Ovary (tissue), 9 donors: Measurements from ENCODE around the gene MMEL1. TPM values are rescaled to one million over a fixed set of nuclear protein-coding genes. Genes with fewer than 3 reads are reported as not detected.
A peak's percentile ranks its signal among the peaks of the same experiment; 100 is the strongest.

Source experiments
- DNase-seq, 5 donors: peaks; one replicate each; pipeline ENCODE4 v3.0.0-alpha.2; 2019 to 2020
- H3K27ac ChIP-seq, 2 donors: fragments of 200-600 bp; one replicate each; pipeline versions ENCODE4 v1.5.1 to v1.8.0; 2019 to 2022
- H3K27me3 ChIP-seq: fragments of 200-600 bp; one replicate; pipeline ENCODE4 v1.8.0; 2022
- H3K36me3 ChIP-seq: fragments of 200-600 bp; sonication (generic); one replicate; pipeline ENCODE4 v1.5.1; 2019
- H3K4me1 ChIP-seq: one replicate; pipeline ENCODE4 v1.8.1; 2013; ENCODE audit warnings: mild to moderate bottlenecking, moderate library complexity; ENCODE audit not compliant: insufficient read depth
- H3K4me3 ChIP-seq: fragments of 200-600 bp; sonication (generic); one replicate; pipeline ENCODE4 v1.5.1; 2017
- H3K9me3 ChIP-seq, 2 donors: fragments of 200-600 bp in 1 of 2; sonication (generic) in 1 of 2; one replicate each; pipeline versions ENCODE4 v1.5.1 to v1.8.1; 2013 to 2019; ENCODE audit warnings: mild to moderate bottlenecking in 1 of 2, moderate library complexity in 1 of 2
- CTCF ChIP-seq, 3 donors: fragments of 450-650 bp in 2 of 3; fragments of 200-600 bp in 1 of 3; IDR thresholded peaks; one replicate each; pipeline versions ENCODE4 v1.5.1 to v1.8.0; 2016 to 2022; ENCODE audit warnings: antibody characterized with exemption in 3 of 3, mild to moderate bottlenecking in 1 of 3
- EP300 ChIP-seq: sonication (generic); formaldehyde crosslinking; IDR thresholded peaks from one replicate; pipeline ENCODE4 v1.6.1; 2017; ENCODE audit warnings: antibody characterized with exemption
- POLR2A ChIP-seq: fragments of 450-650 bp; IDR thresholded peaks from one replicate; pipeline ENCODE4 v1.6.1; 2017; ENCODE audit warnings: antibody characterized with exemption, mild to moderate bottlenecking, moderate library complexity
- WGBS, 3 donors: extraction: QIAGEN DNeasy Blood & Tissue Kit in 1 of 3; methylation state at CpG; one replicate each; pipeline versions ENCODE4 v1.1.5 to v1.1.7; 2013 to 2017; 5-methylcytosine and 5-hydroxymethylcytosine counted together
- intact Hi-C, 4 donors: fragments of 100-400 bp; cut with DNase I; formaldehyde crosslinking; loops; one replicate each; pipeline versions ENCODE4 v1.11.0 to v1.15.1; 2022 to 2023
- polyA plus RNA-seq, 2 donors: library from polyadenylated mRNA; stranded (reverse); fragments of 200-250 nt in 1 of 2; fragments of 350-450 nt in 1 of 2; fragmentation: Illumina TruSeq in 1 of 2; extraction: RNeasy Lipid Tissue Mini Kit (QIAGEN cat#74804) in 1 of 2; gene quantifications; one replicate each; pipeline ENCODE4 v1.2.3, GENCODE V29; 2013 to 2014
- total RNA-seq, 7 donors: library from RNA; depleted of rRNA in 2 of 7; stranded (reverse); fragments of >200 nt in 2 of 7; fragmentation: NEBNext Ultra II Directional in 3 of 7; extraction: Animal tissue kit (Norgen Biotek cat#: 25700) in 3 of 7; gene quantifications; one replicate each; pipeline versions ENCODE4 v1.1.0 to v1.2.4, GENCODE V29; 2016 to 2023
- donor health status: DM: no; HTN: no; CAD: no; lungs with moderate emphysema.
- donor health status: DM: no; HTN: no; CAD: no.
- donor health status: Bipolar disorder and iron deficiency.
- donor health status: DM: yes; HTN: yes; CAD: no.
- donor health status: DM: no; HTN: no; CAD: no.
- donor health status: DM: yes; HTN: yes; CAD: no.

MMEL1 gene
- total and polyA plus RNA-seq, 9 donors, result 0.42 to 7.9 (median 1.1) TPM; not detected in 3

DNA sequence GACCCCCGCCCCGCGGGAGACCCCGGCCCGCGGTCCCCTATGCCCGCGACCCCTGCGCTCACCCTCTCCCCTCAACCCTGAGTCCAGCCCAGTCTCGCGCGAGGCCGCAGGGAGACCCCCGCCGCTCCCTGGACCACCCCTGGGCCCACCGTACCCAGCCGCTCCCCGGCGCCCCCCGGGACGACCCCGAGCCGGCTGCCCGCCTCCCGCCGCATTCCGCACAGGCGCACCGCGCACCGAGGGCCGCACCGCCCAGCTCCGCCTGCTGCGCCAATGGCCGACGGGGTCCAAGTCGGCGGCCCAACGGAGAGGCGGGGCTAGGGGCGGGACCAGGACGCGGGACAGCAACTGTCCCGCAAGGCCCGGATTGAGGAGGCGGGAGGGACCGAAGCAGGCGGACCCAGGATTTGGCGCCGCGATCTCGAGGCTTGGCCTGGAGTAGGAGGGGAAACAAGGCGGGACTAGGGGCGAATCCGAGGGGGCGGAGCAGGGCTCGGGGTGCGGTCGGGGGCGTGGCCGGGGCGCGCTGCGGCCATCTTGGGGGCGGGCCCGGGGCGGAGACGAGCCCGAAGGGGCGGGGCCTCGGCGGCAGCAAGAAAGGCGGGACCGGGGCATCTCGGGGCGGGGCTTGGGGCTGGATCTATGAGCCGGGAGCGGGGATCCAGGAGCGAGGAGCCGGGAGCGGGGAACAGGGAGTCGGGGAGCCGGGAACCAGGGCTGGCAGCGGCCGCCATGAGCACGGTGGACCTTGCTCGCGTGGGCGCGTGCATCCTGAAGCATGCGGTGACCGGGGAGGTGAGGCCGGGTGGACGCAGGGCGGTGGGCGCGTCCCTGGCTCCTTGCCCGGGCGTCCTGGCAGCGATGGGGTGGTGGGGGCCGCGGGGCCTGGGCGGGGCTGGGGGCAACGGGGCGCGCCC is 46.4 kb downstream of the MMEL1 start, which contains the start of gene PRXL2B:
PRXL2B (plus strand) TSS at position 624 of the 917 bp plus-strand sequence; CDS start at position 733, 109 bp downstream.
- TF ChIP-seq POLR2A (peak; percentile 95), EP300 (no peak)
- no peaks in the 10 kb centered on the region for H3K9me3 ChIP-seq
- H3K4me3 ChIP-seq, result peak within 1 kb of the TSS; percentile 90
- peak; percentile 99 to 100 (median 100) for DNase-seq
- H3K36me3 ChIP-seq, result no peaks in the 10 kb centered on the region
- H3K4me1 ChIP-seq, result peaks cover 11% of the 10 kb centered on the region
- no peaks in the 10 kb centered on the region for H3K27me3 ChIP-seq
- WGBS, 3 donors, result 1 to 2% (median 1%) methylated on average over 54 to 107 of the region's 107 CpGs
- intact Hi-C loops, result no loop called here
- H3K27ac ChIP-seq, result peak within 1 kb of the TSS; percentile 81 to 97

DNA sequence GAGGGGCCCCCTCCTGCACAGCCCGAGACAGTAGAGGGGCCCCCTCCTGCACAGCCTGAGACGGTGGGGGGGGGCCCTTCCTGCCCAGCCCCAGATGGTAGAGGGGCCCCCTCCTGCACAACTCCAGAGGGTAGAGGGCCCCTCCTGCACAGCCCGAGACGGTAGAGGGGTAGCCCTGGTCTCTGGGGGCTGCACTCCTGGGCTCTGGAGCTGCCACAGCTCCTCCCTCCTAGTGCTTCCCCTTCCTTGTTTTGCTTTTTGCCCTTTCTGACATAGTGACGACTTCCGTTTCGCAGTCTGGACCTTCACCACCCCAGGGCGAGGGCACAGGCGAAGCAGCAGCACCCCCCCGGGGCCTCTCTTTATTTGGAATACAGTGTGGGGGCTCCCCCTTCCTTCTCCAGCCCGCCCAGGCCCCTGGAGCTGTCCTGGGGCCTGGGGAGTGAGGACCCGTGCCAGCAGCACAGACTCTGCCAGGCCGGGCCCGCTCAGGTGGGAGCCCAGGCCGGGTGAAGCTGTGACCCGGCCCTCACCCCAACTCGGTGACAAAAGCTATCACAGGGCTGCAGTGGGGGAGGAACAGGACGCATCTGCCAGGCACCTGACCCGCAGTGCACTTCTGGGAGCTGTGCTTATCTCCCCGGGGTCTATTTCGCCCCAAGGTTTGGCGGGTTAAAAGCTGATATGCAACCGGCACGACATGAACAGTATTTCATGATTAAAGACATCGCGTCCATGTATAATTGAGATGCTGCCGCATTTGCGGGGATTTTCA is 47.3 kb downstream of the MMEL1 start:
- 0 to 2% (median 1%) methylated on average over 25 to 28 of the region's 28 CpGs for WGBS, 3 donors
- DNase-seq, result peak; percentile 74 to 83 (median 79)
- no peaks in the 10 kb centered on the region for H3K36me3 ChIP-seq
- intact Hi-C loops, result no loop called here
- H3K4me1 ChIP-seq, result peaks cover 11% of the 10 kb centered on the region
- no peaks in the 10 kb centered on the region for H3K9me3 ChIP-seq
- peak overlapping the region; percentile 81 to 97 for H3K27ac ChIP-seq
- peak overlapping the region; percentile 90 for H3K4me3 ChIP-seq
- H3K27me3 ChIP-seq, result no peaks in the 10 kb centered on the region
- no peak for TF ChIP-seq CTCF (IDR thresholded peaks at IDR 0.05)
- peak; percentile 84 for TF ChIP-seq POLR2A

DNA sequence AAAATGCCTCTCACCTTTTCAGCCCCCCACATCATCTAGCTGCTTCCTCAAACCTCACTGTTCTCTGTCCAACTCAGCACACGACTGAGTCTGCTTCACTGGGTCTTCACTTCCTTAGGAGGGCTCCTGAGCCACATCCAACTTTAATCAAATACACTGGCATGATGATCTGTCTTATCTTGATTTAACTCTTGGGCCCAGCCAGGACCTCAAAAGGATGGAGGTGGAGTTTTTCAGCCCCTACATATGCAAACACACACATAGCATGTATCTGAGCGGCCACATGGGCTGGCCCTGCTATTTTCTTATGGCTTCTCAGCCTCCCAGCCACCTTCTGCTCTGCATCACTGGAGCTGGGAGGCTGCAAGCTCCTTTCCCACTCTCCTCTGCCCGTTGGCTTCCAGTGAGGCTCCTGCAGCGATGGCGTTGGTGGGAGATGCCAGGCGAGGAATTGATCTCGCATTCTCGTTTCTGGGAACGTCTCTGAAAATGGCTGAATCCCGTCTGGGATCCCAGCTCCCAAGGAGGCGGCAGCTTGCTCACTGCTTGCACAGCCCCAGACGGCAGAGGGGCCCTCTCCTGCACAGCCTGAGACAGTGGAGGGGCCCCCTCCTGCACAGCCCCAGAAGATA is 48.0 kb downstream of the MMEL1 start:
- Histone ChIP-seq H3K36me3 (no peaks in the 10 kb centered on the region), H3K27me3 (no peaks in the 10 kb centered on the region), H3K27ac (peak overlapping the region; percentile 81 to 97), H3K4me1 (peaks cover 11% of the 10 kb centered on the region), H3K9me3 (no peaks in the 10 kb centered on the region), H3K4me3 (peak overlapping the region; percentile 90)
- DNase-seq, result no peak
- no peak for TF ChIP-seq POLR2A
- TF ChIP-seq CTCF (IDR thresholded peaks at IDR 0.05), result no peak
- WGBS, 3 donors, result 40 to 43% (median 42%) methylated on average over 12 of the region's 12 CpGs
- intact Hi-C loops, result no loop called here

DNA sequence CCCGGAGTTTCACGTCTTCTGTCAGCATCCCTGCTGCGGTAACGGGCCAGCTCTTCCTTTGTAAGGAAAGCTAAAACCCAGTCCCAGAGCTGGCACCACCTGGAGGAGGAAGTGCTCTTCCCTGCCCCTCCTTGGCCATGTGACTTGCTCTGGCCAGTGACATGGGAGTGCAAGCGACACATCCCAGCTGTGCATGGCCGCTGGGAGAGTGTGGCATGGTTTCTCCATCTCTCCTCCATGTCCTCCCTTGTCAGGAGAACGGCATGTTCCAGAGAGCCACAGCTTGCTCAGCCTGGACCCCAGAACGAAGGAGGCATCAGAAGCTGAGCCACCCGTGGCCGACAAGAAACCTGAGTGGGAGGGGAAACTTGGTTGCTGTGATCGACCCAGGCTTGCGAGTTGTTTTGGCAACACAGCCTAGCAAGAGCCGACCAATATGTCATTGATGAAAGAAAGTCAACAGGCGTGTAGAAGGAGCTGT is 48.9 kb downstream of the MMEL1 start:
- no peaks in the 10 kb centered on the region for H3K27me3 ChIP-seq
- no peak for DNase-seq
- no peaks in the 10 kb centered on the region for H3K9me3 ChIP-seq
- no peaks in the 10 kb centered on the region for H3K36me3 ChIP-seq
- H3K4me1 ChIP-seq, result peaks cover 11% of the 10 kb centered on the region
- H3K27ac ChIP-seq, result peak overlapping the region in 1 of 2 donors; percentile 97
- no peak overlapping the region for H3K4me3 ChIP-seq
- TF ChIP-seq EP300, result no peak
- no peak for TF ChIP-seq CTCF (IDR thresholded peaks at IDR 0.05)
- no peak for TF ChIP-seq POLR2A
- 33 to 37% (median 36%) methylated on average over 14 of the region's 14 CpGs for WGBS, 3 donors
- intact Hi-C loops, result no loop called here
